DMS 273 (cell line): ENCODE results near the gene LRRC8D.
"Not testable (repeated sequence)": the region's sequence is repeated elsewhere in the genome, so short reads cannot be mapped to it uniquely, and the experiment has no call there.

Source experiments
- DNase-seq: peaks from one replicate; lab custom pipeline; 2025; ENCODE audit not compliant: unreplicated experiment; lab: John Stamatoyannopoulos, UW

The LRRC8D gene

GRCh38 chr1:89820422-89821321, at the start of gene LRRC8D:
Gene LRRC8D (plus strand): TSS chr1:89821032. CDS start chr1:89933069, 112,037 bp downstream.
- DNase-seq = peak; percentile 93

GRCh38 chr1:89771991-89772560, 48.8 kb upstream of the LRRC8D start:
- no peak for DNase-seq

- DNase-seq = not testable (repeated sequence)
These were observed 44.7 kb upstream of the LRRC8D start for GRCh38 chr1:89776104-89776503.

GRCh38 chr1:89777271-89777670, 43.6 kb upstream of the LRRC8D start:
- not testable (repeated sequence) for DNase-seq

GRCh38 chr1:89779151-89779940, 41.5 kb upstream of the LRRC8D start:
- no peak for DNase-seq

GRCh38 chr1:89780721-89781120, 40.1 kb upstream of the LRRC8D start:
- peak; percentile 79 for DNase-seq

GRCh38 chr1:89781494-89782126, 39.2 kb upstream of the LRRC8D start:
- DNase-seq = no peak

- no peak for DNase-seq
These were observed 34.1 kb upstream of the LRRC8D start for GRCh38 chr1:89786628-89787214.

- DNase-seq = no peak
These were observed 30.2 kb upstream of the LRRC8D start for GRCh38 chr1:89790592-89790991.

GRCh38 chr1:89791064-89791726, 29.6 kb upstream of the LRRC8D start:
- DNase-seq = peak; percentile 30

- no peak for DNase-seq
These were observed 26.4 kb upstream of the LRRC8D start for GRCh38 chr1:89794406-89794805.

GRCh38 chr1:89795571-89795970, 25.3 kb upstream of the LRRC8D start:
- not testable (repeated sequence) for DNase-seq

GRCh38 chr1:89797876-89798275, 23.0 kb upstream of the LRRC8D start:
- DNase-seq = not testable (repeated sequence)

- no peak for DNase-seq
These were observed 21.3 kb upstream of the LRRC8D start for GRCh38 chr1:89799495-89799894.

- no peak for DNase-seq
These were observed 20.7 kb upstream of the LRRC8D start for GRCh38 chr1:89800022-89800655.

- DNase-seq = no peak
These were observed 20.1 kb upstream of the LRRC8D start for GRCh38 chr1:89800718-89801117.

- no peak for DNase-seq
These were observed 18.8 kb upstream of the LRRC8D start for GRCh38 chr1:89802051-89802450.

GRCh38 chr1:89802841-89803240, 18.0 kb upstream of the LRRC8D start:
- no peak for DNase-seq

- peak; percentile 91 for DNase-seq
These were observed 16.1 kb upstream of the LRRC8D start for GRCh38 chr1:89804642-89805237.
